Measurements from ENCODE around the gene AGPS. TPM values are rescaled to one million over a fixed set of nuclear protein-coding genes. Genes with fewer than 3 reads are reported as not detected.

Gene AGPS
- total RNA-seq, 1 donor from 2014 or later: 71.8 TPM

DNA sequence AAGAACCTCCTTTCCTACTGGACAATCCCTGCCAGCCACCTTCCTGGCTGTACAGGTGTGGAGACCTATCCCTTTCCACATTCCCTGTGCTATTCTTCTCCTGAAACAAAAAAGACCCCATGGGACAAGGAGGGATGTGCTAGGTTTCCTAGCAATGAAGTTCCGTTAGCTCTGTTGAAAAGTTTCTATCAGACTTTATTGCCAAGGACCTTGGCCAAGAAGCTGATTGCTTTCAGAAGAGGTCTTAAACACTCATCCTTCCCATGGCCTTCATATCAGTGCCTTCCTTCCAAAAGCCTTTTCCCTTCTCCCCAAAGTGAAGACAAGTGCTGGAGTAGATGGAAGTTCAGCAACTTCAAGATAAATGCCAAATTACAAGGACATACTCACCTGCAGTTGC is 194.8 kb downstream of the AGPS start:
- Mint-ChIP-seq H3K27me3 (ENCODE audit: insufficient read depth) (peaks cover 2% of the 10 kb centered on the region), H3K36me3 (ENCODE audit: low read depth) (no peaks in the 10 kb centered on the region), H3K4me1 (ENCODE audit: low read depth) (no peaks in the 10 kb centered on the region), H3K27ac (no peak overlapping the region), H3K4me3 (no peak overlapping the region), H3K9me3 (no peaks in the 10 kb centered on the region)
- DNase-seq (ENCODE audit: low spot score): no peak
- intact Hi-C loops (cut with micrococcal nuclease): no loop called here

DNA sequence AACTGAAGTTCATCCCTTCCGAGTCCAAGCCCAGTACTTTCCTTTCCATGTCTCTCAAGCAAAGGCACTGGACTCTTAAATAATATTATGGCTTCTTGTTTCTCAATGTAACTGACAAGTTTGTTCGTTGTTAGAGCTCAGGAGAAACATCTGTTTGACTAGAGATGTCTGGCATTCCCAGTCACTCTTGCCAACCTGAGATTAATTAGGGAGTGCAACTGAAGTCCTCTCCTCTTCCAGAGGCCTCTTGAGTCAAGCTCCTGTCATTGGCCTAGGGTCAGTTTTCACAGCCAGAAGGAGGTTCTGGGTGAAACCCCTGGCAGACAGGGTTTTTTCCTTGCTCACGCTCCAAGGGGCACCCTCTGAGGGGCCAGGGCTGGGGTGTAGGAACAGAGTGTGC is 196.1 kb downstream of the AGPS start:
- Mint-ChIP-seq H3K4me1 (ENCODE audit: low read depth) (no peaks in the 10 kb centered on the region), H3K4me3 (no peak overlapping the region), H3K36me3 (ENCODE audit: low read depth) (no peaks in the 10 kb centered on the region), H3K9me3 (no peaks in the 10 kb centered on the region), H3K27me3 (ENCODE audit: insufficient read depth) (peaks cover 2% of the 10 kb centered on the region), H3K27ac (no peak overlapping the region)
- DNase-seq (ENCODE audit: low spot score): no peak
- intact Hi-C loops (cut with micrococcal nuclease): no loop called here

DNA sequence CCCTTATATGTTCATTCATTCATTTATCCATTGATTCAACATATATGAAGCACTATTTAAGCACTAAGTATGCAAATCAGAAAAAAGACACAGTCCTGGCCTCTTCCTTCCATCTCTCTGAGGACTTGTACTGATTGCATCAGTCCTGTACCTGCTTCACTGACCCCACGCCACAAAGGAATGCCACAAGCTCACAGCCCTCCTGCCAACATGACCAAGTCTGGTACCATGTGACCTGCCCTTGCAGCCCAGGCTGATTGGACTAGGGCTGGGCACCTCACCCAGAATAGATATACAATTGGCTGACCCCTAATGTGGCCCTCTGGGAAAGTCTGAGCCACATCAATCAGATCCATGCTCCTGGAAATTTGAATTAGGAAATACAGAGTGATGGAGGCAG is 196.6 kb downstream of the AGPS start:
- Mint-ChIP-seq H3K4me3 (no peak overlapping the region), H3K4me1 (ENCODE audit: low read depth) (no peaks in the 10 kb centered on the region), H3K27ac (no peak overlapping the region), H3K9me3 (no peaks in the 10 kb centered on the region), H3K27me3 (ENCODE audit: insufficient read depth) (peaks cover 2% of the 10 kb centered on the region), H3K36me3 (ENCODE audit: low read depth) (no peaks in the 10 kb centered on the region)
- intact Hi-C loops (cut with micrococcal nuclease): no loop called here
- no peak for DNase-seq (ENCODE audit: low spot score)

DNA sequence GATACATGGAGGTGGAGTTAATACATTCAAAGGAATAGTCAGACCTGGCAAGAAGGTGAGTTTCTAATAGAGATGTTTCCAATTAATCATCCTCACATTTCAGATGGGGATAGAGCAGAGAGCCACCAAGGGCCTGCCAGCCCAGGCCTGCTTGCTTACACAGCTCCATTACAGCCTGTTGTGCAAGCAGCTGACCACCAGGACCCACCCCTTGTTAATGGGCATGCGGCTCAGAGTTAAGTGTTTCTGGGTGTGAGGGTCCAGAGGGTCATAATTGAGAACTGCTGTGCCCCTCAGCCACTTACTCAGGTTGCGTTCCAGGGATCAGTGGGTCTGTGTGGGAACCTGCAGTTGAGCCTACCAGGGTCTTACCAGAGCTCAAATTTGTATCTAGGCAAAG is 199.8 kb downstream of the AGPS start:
- Mint-ChIP-seq H3K4me1 (ENCODE audit: low read depth) (peaks cover under 1% of the 10 kb centered on the region), H3K4me3 (no peak overlapping the region), H3K9me3 (no peaks in the 10 kb centered on the region), H3K36me3 (ENCODE audit: low read depth) (no peaks in the 10 kb centered on the region), H3K27ac (no peak overlapping the region), H3K27me3 (ENCODE audit: insufficient read depth) (peaks cover 3% of the 10 kb centered on the region)
- DNase-seq (ENCODE audit: low spot score): no peak
- intact Hi-C loops (cut with micrococcal nuclease): no loop called here

DNA sequence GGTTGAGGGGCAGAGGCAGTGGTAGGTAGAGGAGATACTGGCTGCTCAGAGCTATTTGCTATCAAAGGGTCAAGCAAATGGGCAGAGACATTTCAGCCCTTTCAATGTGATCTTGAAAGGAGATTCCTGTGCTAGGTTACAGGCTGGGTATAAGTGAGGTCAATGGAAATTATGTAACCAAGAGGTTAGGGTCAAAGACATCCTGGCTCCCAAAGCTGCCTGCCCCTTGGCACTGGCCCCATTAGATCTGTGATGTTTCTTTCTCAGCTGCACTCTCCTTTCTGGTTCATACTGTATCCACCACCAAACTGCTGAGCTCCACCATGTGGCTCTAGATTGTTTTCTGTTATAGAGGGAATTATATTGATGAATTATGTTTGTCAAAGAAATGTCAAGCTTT is 200.4 kb downstream of the AGPS start:
- no peak for DNase-seq (ENCODE audit: low spot score)

DNA sequence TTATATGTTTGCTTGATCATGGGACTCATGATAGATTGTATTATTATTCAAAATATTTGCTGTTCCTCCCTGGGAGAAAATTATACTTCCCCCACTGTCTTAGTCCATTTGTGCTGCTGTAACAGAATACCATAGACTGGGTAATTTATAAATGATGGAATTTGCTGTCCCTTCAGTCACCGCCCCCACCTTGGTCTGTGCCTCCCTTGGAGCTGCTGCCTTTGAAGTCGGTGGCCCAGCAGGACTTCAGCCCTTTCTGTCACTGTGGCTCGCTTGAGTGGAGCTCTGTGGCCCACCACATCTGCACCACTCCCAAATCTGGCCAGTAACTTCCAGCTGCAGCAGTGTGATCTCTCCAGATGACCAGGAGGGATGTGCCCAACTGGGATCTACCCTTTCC is 200.8 kb downstream of the AGPS start:
- Mint-ChIP-seq H3K9me3 (no peaks in the 10 kb centered on the region), H3K27me3 (ENCODE audit: insufficient read depth) (peaks cover 6% of the 10 kb centered on the region), H3K4me1 (ENCODE audit: low read depth) (peaks cover 7% of the 10 kb centered on the region), H3K36me3 (ENCODE audit: low read depth) (no peaks in the 10 kb centered on the region), H3K4me3 (no peak overlapping the region), H3K27ac (no peak overlapping the region)
- intact Hi-C loops (cut with micrococcal nuclease): no loop called here
- DNase-seq (ENCODE audit: low spot score): no peak

More for the DNA sequence above, 200.4 kb downstream of the AGPS start:
- no peak overlapping the region for H3K27ac Mint-ChIP-seq
- no peak overlapping the region for H3K4me3 Mint-ChIP-seq
- intact Hi-C loops (cut with micrococcal nuclease): no loop called here
- peaks cover 6% of the 10 kb centered on the region for H3K27me3 Mint-ChIP-seq (ENCODE audit: insufficient read depth)
- no peaks in the 10 kb centered on the region for H3K36me3 Mint-ChIP-seq (ENCODE audit: low read depth)
- no peaks in the 10 kb centered on the region for H3K9me3 Mint-ChIP-seq
- H3K4me1 Mint-ChIP-seq (ENCODE audit: low read depth): peaks cover 6% of the 10 kb centered on the region

Other genes starting within 250 kb of the AGPS start
- gene HNRNPA3, start 180.0 kb upstream of the AGPS start, total RNA-seq: 326 and 333 TPM in 2 replicates
- 68.2 and 71.2 TPM in 2 replicates for gene NFE2L2, start 128.0 kb upstream of the AGPS start, total RNA-seq

All from activated T-helper 1 cell treated with anti-CD3 and anti-CD28 coated beads, Interleukin-12 subunit alpha, Interleukin-12 subunit beta, Interleukin-2, Interleukin-4 antibody, amounts not matched to agents 30 ng/mL and 10 ng/mL and 1 ng/mL, durations not matched to agents 14 hours and 24 hours and 36 hours (primary cell).